ENCODE data around the gene PDZD8. TPM values are rescaled to one million over a fixed set of nuclear protein-coding genes. Genes with fewer than 3 reads are reported as not detected.

Gene PDZD8
- total RNA-seq: 10 to 100 TPM; 12.5 to 15.9 TPM

GRCh38 chr10:117375360-117376178 lies at the start of gene PDZD8:
Gene PDZD8 (minus strand): TSS chr10:117375440. CDS start chr10:117375227, 213 bp downstream.
- CTCF ChIA-PET: no interaction called here
- POLR2A ChIA-PET: no interaction called here
- Mint-ChIP-seq H3K4me3 (peak within 1 kb of the TSS; percentile 92), H3K27ac (peak within 1 kb of the TSS; percentile 72), H3K9me3 (ENCODE audit: low read depth) (no peaks in the 10 kb centered on the region), H3K4me1 (peaks cover 29% of the 10 kb centered on the region), H3K36me3 (ENCODE audit: low read depth) (peaks cover 6% of the 10 kb centered on the region), H3K27me3 (peaks cover 15% of the 10 kb centered on the region)
- DNase-seq: peak; percentile 94
- peak; percentile 85 for ATAC-seq
- intact Hi-C loops (cut with DNase I, micrococcal nuclease): loop anchor here (1.0 to 10.0 kb wide), 6 partner anchors 159 to 1380 kb away; partner anchors contain the start of genes FAM204A (in 2 of the 2) and RAB11FIP2 (in 1 of the 2)

GRCh38 chr10:117424171-117424570 lies 48.9 kb upstream of the PDZD8 start:
- CTCF ChIA-PET: interaction anchor here (0.9 to 1.0 kb wide), 2 partner anchors 18 to 207 kb away, joined by 3 read pairs; no protein-coding TSS in a partner anchor
- intact Hi-C loops (cut with DNase I, micrococcal nuclease): no loop called here
- POLR2A ChIA-PET: no interaction called here

GRCh38 chr10:117421985-117422384 lies 46.7 kb upstream of the PDZD8 start:
- DNase-seq: no peak
- intact Hi-C loops (cut with DNase I, micrococcal nuclease): no loop called here
- Mint-ChIP-seq H3K27me3 (peaks cover 1% of the 10 kb centered on the region), H3K4me3 (no peak overlapping the region), H3K27ac (no peak overlapping the region), H3K9me3 (ENCODE audit: low read depth) (no peaks in the 10 kb centered on the region), H3K36me3 (ENCODE audit: low read depth) (no peaks in the 10 kb centered on the region), H3K4me1 (no peaks in the 10 kb centered on the region)
- no peak for ATAC-seq
- ChIA-PET CTCF (no interaction called here), POLR2A (no interaction called here)

More at GRCh38 chr10:117424171-117424570, 48.9 kb upstream of the PDZD8 start:
- DNase-seq: no peak
- Mint-ChIP-seq H3K36me3 (ENCODE audit: low read depth) (no peaks in the 10 kb centered on the region), H3K9me3 (ENCODE audit: low read depth) (no peaks in the 10 kb centered on the region), H3K27me3 (no peaks in the 10 kb centered on the region), H3K4me1 (no peaks in the 10 kb centered on the region), H3K27ac (no peak overlapping the region), H3K4me3 (no peak overlapping the region)
- no peak for ATAC-seq

GRCh38 chr10:117420768-117421167 lies 45.5 kb upstream of the PDZD8 start:
- no peak overlapping the region for H3K4me3 Mint-ChIP-seq
- DNase-seq (no peak), ATAC-seq (no peak)
- H3K27me3 Mint-ChIP-seq: peaks cover 1% of the 10 kb centered on the region
- no peak overlapping the region for H3K27ac Mint-ChIP-seq
- no peaks in the 10 kb centered on the region for H3K36me3 Mint-ChIP-seq (ENCODE audit: low read depth)
- no peaks in the 10 kb centered on the region for H3K9me3 Mint-ChIP-seq (ENCODE audit: low read depth)
- intact Hi-C loops (cut with DNase I, micrococcal nuclease): no loop called here
- CTCF ChIA-PET: interaction anchor here (0.6 kb wide), 1 partner anchor 107 kb away, joined by 5 read pairs; no protein-coding TSS in a partner anchor
- POLR2A ChIA-PET: interaction anchor here (0.5 kb wide), 1 partner anchor 468 kb away, joined by 5 read pairs; no protein-coding TSS in a partner anchor
- H3K4me1 Mint-ChIP-seq: no peaks in the 10 kb centered on the region

GRCh38 chr10:117419921-117420320 lies 44.7 kb upstream of the PDZD8 start:
- CTCF ChIA-PET: no interaction called here
- POLR2A ChIA-PET: no interaction called here
- H3K4me3 Mint-ChIP-seq: no peak overlapping the region
- intact Hi-C loops (cut with DNase I, micrococcal nuclease): no loop called here
- no peaks in the 10 kb centered on the region for H3K9me3 Mint-ChIP-seq (ENCODE audit: low read depth)
- H3K4me1 Mint-ChIP-seq: no peaks in the 10 kb centered on the region
- no peak for DNase-seq
- ATAC-seq: no peak
- peaks cover 3% of the 10 kb centered on the region for H3K27me3 Mint-ChIP-seq
- no peaks in the 10 kb centered on the region for H3K36me3 Mint-ChIP-seq (ENCODE audit: low read depth)
- no peak overlapping the region for H3K27ac Mint-ChIP-seq

GRCh38 chr10:117419159-117419558 lies 43.9 kb upstream of the PDZD8 start:
- DNase-seq (no peak), ATAC-seq (no peak)
- no peaks in the 10 kb centered on the region for H3K9me3 Mint-ChIP-seq (ENCODE audit: low read depth)
- no peaks in the 10 kb centered on the region for H3K36me3 Mint-ChIP-seq (ENCODE audit: low read depth)
- no peaks in the 10 kb centered on the region for H3K4me1 Mint-ChIP-seq
- ChIA-PET POLR2A (no interaction called here), CTCF (interaction anchor here (0.9 kb wide), 1 partner anchor 203 kb away, joined by 3 read pairs; no protein-coding TSS in a partner anchor)
- H3K27me3 Mint-ChIP-seq: peaks cover 5% of the 10 kb centered on the region
- H3K27ac Mint-ChIP-seq: no peak overlapping the region
- H3K4me3 Mint-ChIP-seq: no peak overlapping the region
- intact Hi-C loops (cut with DNase I, micrococcal nuclease): no loop called here

GRCh38 chr10:117418121-117418520 lies 42.9 kb upstream of the PDZD8 start:
- Mint-ChIP-seq H3K27ac (no peak overlapping the region), H3K36me3 (ENCODE audit: low read depth) (no peaks in the 10 kb centered on the region), H3K9me3 (ENCODE audit: low read depth) (no peaks in the 10 kb centered on the region), H3K4me3 (no peak overlapping the region), H3K27me3 (peaks cover 10% of the 10 kb centered on the region), H3K4me1 (no peaks in the 10 kb centered on the region)
- intact Hi-C loops (cut with DNase I, micrococcal nuclease): no loop called here
- ChIA-PET POLR2A (no interaction called here), CTCF (interaction anchor here (0.7 kb wide), 1 partner anchor 44 kb away, joined by 4 read pairs; no protein-coding TSS in a partner anchor)
- ATAC-seq: no peak
- no peak for DNase-seq

- no peaks in the 10 kb centered on the region for H3K4me1 Mint-ChIP-seq
- no peak for ATAC-seq
- no peak for DNase-seq
- no peaks in the 10 kb centered on the region for H3K9me3 Mint-ChIP-seq (ENCODE audit: low read depth)
- ChIA-PET CTCF (interaction anchor here (0.8 kb wide), 1 partner anchor 194 kb away, joined by 3 read pairs; no protein-coding TSS in a partner anchor), POLR2A (no interaction called here)
- H3K27ac Mint-ChIP-seq: no peak overlapping the region
- no peak overlapping the region for H3K4me3 Mint-ChIP-seq
- intact Hi-C loops (cut with DNase I, micrococcal nuclease): no loop called here
- H3K36me3 Mint-ChIP-seq (ENCODE audit: low read depth): no peaks in the 10 kb centered on the region
- peaks cover 14% of the 10 kb centered on the region for H3K27me3 Mint-ChIP-seq
Measured at GRCh38 chr10:117417196-117417595, 42.0 kb upstream of the PDZD8 start.

GRCh38 chr10:117413928-117414618 lies 38.8 kb upstream of the PDZD8 start:
- ATAC-seq (no peak), DNase-seq (no peak)
- no peaks in the 10 kb centered on the region for H3K4me1 Mint-ChIP-seq
- H3K9me3 Mint-ChIP-seq (ENCODE audit: low read depth): no peaks in the 10 kb centered on the region
- ChIA-PET POLR2A (no interaction called here), CTCF (interaction anchor here (0.7 kb wide), 2 partner anchors 47 to 629 kb away, joined by 3 read pairs; no protein-coding TSS in a partner anchor)
- H3K27ac Mint-ChIP-seq: no peak overlapping the region
- no peak overlapping the region for H3K4me3 Mint-ChIP-seq
- no peaks in the 10 kb centered on the region for H3K36me3 Mint-ChIP-seq (ENCODE audit: low read depth)
- peaks cover 15% of the 10 kb centered on the region for H3K27me3 Mint-ChIP-seq
- intact Hi-C loops (cut with DNase I, micrococcal nuclease): no loop called here

- H3K27ac Mint-ChIP-seq: no peak overlapping the region
- CTCF ChIA-PET: no interaction called here
- H3K27me3 Mint-ChIP-seq: peaks cover 15% of the 10 kb centered on the region
- H3K36me3 Mint-ChIP-seq (ENCODE audit: low read depth): no peaks in the 10 kb centered on the region
- ATAC-seq (no peak), DNase-seq (no peak)
- no peak overlapping the region for H3K4me3 Mint-ChIP-seq
- intact Hi-C loops (cut with DNase I, micrococcal nuclease): no loop called here
- POLR2A ChIA-PET: no interaction called here
- H3K9me3 Mint-ChIP-seq (ENCODE audit: low read depth): no peaks in the 10 kb centered on the region
- H3K4me1 Mint-ChIP-seq: no peaks in the 10 kb centered on the region
Measured at GRCh38 chr10:117412469-117413010, 37.3 kb upstream of the PDZD8 start.

GRCh38 chr10:117411479-117412399 lies 36.5 kb upstream of the PDZD8 start:
- intact Hi-C loops (cut with DNase I, micrococcal nuclease): no loop called here
- H3K9me3 Mint-ChIP-seq (ENCODE audit: low read depth): no peaks in the 10 kb centered on the region
- ChIA-PET CTCF (no interaction called here), POLR2A (no interaction called here)
- H3K4me3 Mint-ChIP-seq: no peak overlapping the region
- no peaks in the 10 kb centered on the region for H3K4me1 Mint-ChIP-seq
- H3K27me3 Mint-ChIP-seq: peaks cover 13% of the 10 kb centered on the region
- no peak overlapping the region for H3K27ac Mint-ChIP-seq
- ATAC-seq (no peak), DNase-seq (no peak)
- no peaks in the 10 kb centered on the region for H3K36me3 Mint-ChIP-seq (ENCODE audit: low read depth)

Measured in activated CD4-positive, alpha-beta T cell treated with anti-CD3 and anti-CD28 coated beads for 36 hours (primary cell).